Neural progenitor cell (in vitro differentiated cells): ENCODE measurements around the gene CRACR2A. TPM values are rescaled to one million over a fixed set of nuclear protein-coding genes. Genes with fewer than 3 reads are reported as not detected.
A peak's percentile ranks its signal among the peaks of the same experiment; 100 is the strongest.

Source experiments
- DNase-seq: peaks from one replicate; pipeline ENCODE4 v3.0.0-alpha.2; 2016; ENCODE audit warnings: low spot score
- H2AFZ ChIP-seq: fragments of 200-600 bp; sonication (generic); replicated peaks from 2 replicates; pipeline ENCODE4 v1.6.1; 2016; ENCODE audit warnings: antibody characterized with exemption
- H3F3A ChIP-seq: fragments of 200-600 bp; sonication (generic); 2 replicates; pipeline ENCODE4 v1.6.1; 2016; ENCODE audit warnings: antibody characterized with exemption, low read depth
- H3K27ac ChIP-seq: fragments of 200-600 bp; sonication (generic); 2 replicates; pipeline ENCODE4 v1.5.1; 2016; ENCODE audit warnings: mild to moderate bottlenecking
- H3K27me3 ChIP-seq: fragments of 200-600 bp; sonication (generic); 2 replicates; pipeline ENCODE4 v1.6.1; 2016; ENCODE audit warnings: mild to moderate bottlenecking, moderate library complexity
- H3K36me3 ChIP-seq: fragments of 200-600 bp; sonication (generic); 2 replicates; pipeline ENCODE4 v1.5.1; 2016
- H3K4me1 ChIP-seq: fragments of 200-600 bp; sonication (generic); 2 replicates; pipeline ENCODE4 v1.6.1; 2016; ENCODE audit warnings: mixed run types
- H3K4me2 ChIP-seq: fragments of 200-600 bp; sonication (generic); 2 replicates; pipeline ENCODE4 v1.6.1; 2016
- H3K4me3 ChIP-seq: fragments of 200-600 bp; sonication (generic); 2 replicates; pipeline ENCODE4 v1.5.1; 2016
- H3K79me2 ChIP-seq: fragments of 200-600 bp; sonication (generic); 2 replicates; pipeline ENCODE4 v1.6.1; 2016; ENCODE audit warnings: low read depth
- H3K9ac ChIP-seq: fragments of 200-600 bp; sonication (generic); 2 replicates; pipeline ENCODE4 v1.6.1; 2016
- H3K9me3 ChIP-seq: fragments of 200-600 bp; sonication (generic); 2 replicates; pipeline ENCODE4 v1.5.1; 2016; ENCODE audit warnings: low read depth
- H4K20me1 ChIP-seq: fragments of 200-600 bp; sonication (generic); 2 replicates; pipeline ENCODE4 v1.6.1; 2016; ENCODE audit warnings: low read depth
- H3K27ac Mint-ChIP-seq: 3 replicates; pipeline ENCODE4 v1.8.0; 2021; ENCODE audit warnings: mixed read lengths
- H3K27me3 Mint-ChIP-seq: 2 replicates; pipeline ENCODE4 v1.8.0; 2022; ENCODE audit warnings: low read depth, mild to moderate bottlenecking, inconsistent platforms, moderate library complexity, mixed read lengths; ENCODE audit not compliant: insufficient read depth
- H3K36me3 Mint-ChIP-seq: 3 replicates; pipeline ENCODE4 v1.8.0; 2021; ENCODE audit warnings: mixed read lengths
- H3K4me1 Mint-ChIP-seq: 3 replicates; pipeline ENCODE4 v1.8.0; 2021; ENCODE audit warnings: mixed read lengths
- H3K4me3 Mint-ChIP-seq: 3 replicates; pipeline ENCODE4 v1.8.0; 2021; ENCODE audit warnings: mild to moderate bottlenecking, moderate library complexity, mixed read lengths
- H3K9me3 Mint-ChIP-seq: 3 replicates; pipeline ENCODE4 v1.8.0; 2020; ENCODE audit warnings: mixed read lengths
- CTCF ChIP-seq: fragments of 200-600 bp; sonication (generic); IDR thresholded peaks from 2 replicates; pipeline ENCODE4 v1.5.1; 2017; ENCODE audit warnings: antibody characterized with exemption, mild to moderate bottlenecking
- EZH2 ChIP-seq: fragments of 200-600 bp; sonication (generic); IDR thresholded peaks from 2 replicates; pipeline ENCODE4 v1.6.1; 2017; ENCODE audit warnings: antibody characterized with exemption, mild to moderate bottlenecking, moderate library complexity
- EZH2phosphoT487 ChIP-seq: fragments of 200-600 bp; sonication (generic); IDR thresholded peaks from 2 replicates; pipeline ENCODE4 v1.6.1; 2017; ENCODE audit warnings: antibody characterized with exemption
- total RNA-seq: library from RNA; depleted of rRNA; stranded (reverse); fragments of >200 nt; gene quantifications from 2 replicates; pipeline ENCODE4 v1.2.3, GENCODE V29; 2015; ENCODE audit warnings: low replicate concordance

The CRACR2A gene
- total RNA-seq, 1 donor from 2014 or later: 0.06 TPM

- Histone ChIP-seq H3K9ac (no peak overlapping the region), H3K9me3 (no peaks in the 10 kb centered on the region), H3K27ac (no peak overlapping the region), H3K4me2 (peak overlapping the region; percentile 66), H3K27me3 (peaks cover 5% of the 10 kb centered on the region), H3K36me3 (no peaks in the 10 kb centered on the region), H3K4me1 (peaks cover 73% of the 10 kb centered on the region), H3K4me3 (no peak overlapping the region), H3K79me2 (no peaks in the 10 kb centered on the region), H3F3A (peaks cover 35% of the 10 kb centered on the region), H4K20me1 (no peaks in the 10 kb centered on the region), H2AFZ (no peak overlapping the region)
- no peak overlapping the region for H3K4me3 Mint-ChIP-seq
- no peaks in the 10 kb centered on the region for H3K36me3 Mint-ChIP-seq
- TF ChIP-seq EZH2 (no peak), EZH2phosphoT487 (no peak), CTCF (no peak)
- H3K27me3 Mint-ChIP-seq: peaks cover 25% of the 10 kb centered on the region
- DNase-seq: peak; percentile 23
- peak overlapping the region; percentile 70 for H3K27ac Mint-ChIP-seq
- peaks cover 81% of the 10 kb centered on the region for H3K4me1 Mint-ChIP-seq
- no peaks in the 10 kb centered on the region for H3K9me3 Mint-ChIP-seq
Measured at GRCh38 chr12:3603576-3603975, 149.3 kb downstream of the CRACR2A start.

DNA sequence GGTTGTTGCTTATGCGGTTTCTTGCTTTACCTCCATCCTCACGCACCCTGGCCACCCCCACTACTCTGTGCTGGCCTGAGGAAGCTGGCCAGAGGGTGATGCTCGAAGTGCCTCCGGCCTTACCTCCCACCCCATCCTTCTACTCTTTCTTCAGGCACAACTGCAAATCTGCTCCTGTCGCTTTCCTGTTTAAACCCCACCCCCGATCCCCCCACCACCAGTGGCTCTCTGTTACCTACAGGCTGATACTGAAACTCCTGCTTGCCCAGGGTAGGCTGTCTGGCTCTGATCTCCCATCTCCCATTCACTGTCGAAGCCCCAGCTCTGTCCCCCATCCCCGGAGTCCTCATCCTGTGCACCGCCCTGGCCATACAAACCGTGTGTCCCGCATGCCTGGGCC, 150.4 kb downstream of the CRACR2A start:
- H3K27ac ChIP-seq: no peak overlapping the region
- peaks cover 5% of the 10 kb centered on the region for H3K27me3 ChIP-seq
- no peaks in the 10 kb centered on the region for H3K36me3 Mint-ChIP-seq
- H3K4me2 ChIP-seq: no peak overlapping the region
- H2AFZ ChIP-seq: no peak overlapping the region
- H3K27ac Mint-ChIP-seq: no peak overlapping the region
- H3F3A ChIP-seq: peaks cover 34% of the 10 kb centered on the region
- TF ChIP-seq CTCF (no peak), EZH2phosphoT487 (no peak), EZH2 (no peak)
- H4K20me1 ChIP-seq: no peaks in the 10 kb centered on the region
- no peak for DNase-seq
- no peak overlapping the region for H3K4me3 ChIP-seq
- peaks cover 86% of the 10 kb centered on the region for H3K4me1 Mint-ChIP-seq
- H3K9ac ChIP-seq: no peak overlapping the region
- H3K79me2 ChIP-seq: no peaks in the 10 kb centered on the region
- no peaks in the 10 kb centered on the region for H3K36me3 ChIP-seq
- no peaks in the 10 kb centered on the region for H3K9me3 ChIP-seq
- H3K27me3 Mint-ChIP-seq: peaks cover 25% of the 10 kb centered on the region
- H3K4me1 ChIP-seq: peaks cover 72% of the 10 kb centered on the region
- no peaks in the 10 kb centered on the region for H3K9me3 Mint-ChIP-seq
- peak overlapping the region; percentile 17 for H3K4me3 Mint-ChIP-seq

DNA sequence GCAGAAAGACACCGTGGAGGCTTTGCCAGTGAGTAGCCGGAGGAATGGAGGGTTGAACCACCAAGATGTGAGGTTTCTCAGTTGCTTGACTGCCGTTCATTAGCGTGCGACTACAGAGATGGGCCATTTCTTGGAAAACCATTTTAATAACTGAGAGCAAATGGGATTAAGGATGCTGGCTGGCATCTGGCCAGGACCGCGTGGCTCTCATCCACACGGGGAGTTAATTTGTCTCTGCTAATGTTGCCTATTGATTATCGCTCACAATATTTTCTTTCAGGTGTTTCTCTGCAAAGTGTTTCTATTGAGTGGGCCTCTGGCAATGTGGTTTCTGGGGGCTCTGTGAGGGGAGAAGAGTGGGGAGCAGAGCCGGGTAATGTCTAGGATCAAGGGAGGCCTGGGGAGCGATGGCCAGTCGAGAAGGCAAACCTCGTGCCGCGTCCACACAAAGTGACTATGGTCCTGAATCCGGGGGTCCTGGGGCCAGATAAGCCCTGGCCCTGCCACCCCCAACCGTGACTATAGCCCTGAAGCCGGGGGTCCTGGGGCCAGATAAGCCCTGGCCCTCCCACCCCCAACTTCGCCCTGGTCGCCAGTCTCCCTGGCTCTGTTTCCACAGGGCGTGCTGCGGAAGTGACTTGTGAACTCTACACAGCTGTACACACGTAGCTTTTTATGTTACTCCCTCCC, 151.3 kb downstream of the CRACR2A start:
- TF ChIP-seq CTCF (no peak), EZH2phosphoT487 (no peak), EZH2 (no peak)
- H3K36me3 Mint-ChIP-seq: no peaks in the 10 kb centered on the region
- H3K4me2 ChIP-seq: no peak overlapping the region
- H3K27ac ChIP-seq: no peak overlapping the region
- H3K9me3 ChIP-seq: no peaks in the 10 kb centered on the region
- no peaks in the 10 kb centered on the region for H3K36me3 ChIP-seq
- H3K4me1 ChIP-seq: peaks cover 63% of the 10 kb centered on the region
- H2AFZ ChIP-seq: no peak overlapping the region
- H3K27ac Mint-ChIP-seq: peak overlapping the region; percentile 13
- peak overlapping the region; percentile 3 for H3K4me3 Mint-ChIP-seq
- peaks cover 5% of the 10 kb centered on the region for H3K27me3 ChIP-seq
- H3K4me1 Mint-ChIP-seq: peaks cover 77% of the 10 kb centered on the region
- H3K4me3 ChIP-seq: no peak overlapping the region
- peaks cover 25% of the 10 kb centered on the region for H3K27me3 Mint-ChIP-seq
- H3K9ac ChIP-seq: no peak overlapping the region
- H3K9me3 Mint-ChIP-seq: no peaks in the 10 kb centered on the region
- DNase-seq: no peak
- no peaks in the 10 kb centered on the region for H3K79me2 ChIP-seq
- no peaks in the 10 kb centered on the region for H4K20me1 ChIP-seq
- H3F3A ChIP-seq: peaks cover 25% of the 10 kb centered on the region
